Measurements from ENCODE around the gene GPR39. TPM values are rescaled to one million over a fixed set of nuclear protein-coding genes. Genes with fewer than 3 reads are reported as not detected.

GPR39 gene
- total RNA-seq, 1 experiment from 2014 or later, result 34.8 TPM

GRCh38 chr2:132669908-132670495 is 253.4 kb downstream of the GPR39 start, which contains the start of gene LYPD1:
Gene LYPD1, minus strand, starts transcription at chr2:132670205. Its CDS starts 273 bp downstream, at chr2:132669932.
- Histone ChIP-seq H3K9ac (ENCODE audit: low read length) (peak within 1 kb of the TSS; percentile 4; the same call in 1 of the 2 replicates), H3K9me2 (replicated peaks; ENCODE audit: low read length) (no peaks in the 10 kb centered on the region), H4K20me1 (ENCODE audit: low read length) (no peaks in the 10 kb centered on the region), H3K36me3 (ENCODE audit: low read depth, low read length) (no peaks in the 10 kb centered on the region), H3K9me3 (ENCODE audit: low read length) (no peaks in the 10 kb centered on the region), H3K79me2 (ENCODE audit: low read length) (no peaks in the 10 kb centered on the region), H3K4me2 (ENCODE audit: low read length) (peak within 1 kb of the TSS; percentile 98), H3K4me3 (ENCODE audit: low read length) (peak within 1 kb of the TSS; percentile 78), H3K4me1 (ENCODE audit: insufficient read depth, low read length) (peaks cover 24% of the 10 kb centered on the region), H2AFZ (ENCODE audit: low read length) (peak within 1 kb of the TSS; percentile 84), H3F3A (ENCODE audit: low read length, unreplicated experiment) (no peaks in the 10 kb centered on the region), H3K27ac (ENCODE audit: low read length) (peak within 1 kb of the TSS; percentile 13; the same call in 1 of the 2 replicates), H3K27me3 (ENCODE audit: low read length) (no peaks in the 10 kb centered on the region)
- peak; percentile 39 for ATAC-seq
- ChIA-PET POLR2A (ENCODE audit: unreplicated experiment) (interaction anchor here (0.5 to 0.7 kb wide), 2 partner anchors 123 to 316 kb away, joined by 3 to 9 read pairs; no protein-coding TSS in a partner anchor), CTCF (interaction anchor here (1.1 kb wide), 1 partner anchor 477 kb away, joined by 3 read pairs; no protein-coding TSS in a partner anchor)
- intact Hi-C loops (cut with micrococcal nuclease), result loop anchor here (1.0 to 10.0 kb wide), 10 partner anchors 123 to 1175 kb away; partner anchors contain the start of gene NCKAP5
- DNase-seq, result peak; percentile 45
- TF ChIP-seq EZH2phosphoT487 (IDR thresholded peaks at IDR 0.05; ENCODE audit: borderline replicate concordance, low read length) (no peak), EZH2 (IDR thresholded peaks at IDR 0.05; ENCODE audit: low read length, unreplicated experiment) (no peak), CTCF (conservative IDR thresholded peaks at IDR 0.05; ENCODE audit: low read depth, low read length) (no peak)
- no TSS peak for BruUV-seq (replicated peaks)

GRCh38 chr2:132670496-132671150 is 254.0 kb downstream of the GPR39 start:
- peak; percentile 54 for DNase-seq
- Histone ChIP-seq H2AFZ (ENCODE audit: low read length) (peak overlapping the region; percentile 84), H3K79me2 (ENCODE audit: low read length) (no peaks in the 10 kb centered on the region), H3K9me3 (ENCODE audit: low read length) (no peaks in the 10 kb centered on the region), H4K20me1 (ENCODE audit: low read length) (no peaks in the 10 kb centered on the region), H3K9me2 (replicated peaks; ENCODE audit: low read length) (no peaks in the 10 kb centered on the region), H3K27ac (ENCODE audit: low read length) (peak overlapping the region; percentile 13; the same call in 1 of the 2 replicates), H3K4me1 (ENCODE audit: insufficient read depth, low read length) (peaks cover 24% of the 10 kb centered on the region), H3K4me3 (ENCODE audit: low read length) (peak overlapping the region; percentile 78), H3K4me2 (ENCODE audit: low read length) (peak overlapping the region; percentile 98), H3K9ac (ENCODE audit: low read length) (no peak overlapping the region; the same call in 1 of the 2 replicates), H3F3A (ENCODE audit: low read length, unreplicated experiment) (no peaks in the 10 kb centered on the region), H3K27me3 (ENCODE audit: low read length) (no peaks in the 10 kb centered on the region), H3K36me3 (ENCODE audit: low read depth, low read length) (no peaks in the 10 kb centered on the region)
- CTCF ChIA-PET, result no interaction called here
- intact Hi-C loops (cut with micrococcal nuclease), result loop anchor here (1.0 to 10.0 kb wide), 10 partner anchors 124 to 1174 kb away; partner anchors contain the start of gene NCKAP5
- TF ChIP-seq EZH2phosphoT487 (IDR thresholded peaks at IDR 0.05; ENCODE audit: borderline replicate concordance, low read length) (no peak), CTCF (conservative IDR thresholded peaks at IDR 0.05; ENCODE audit: low read depth, low read length) (peak; percentile 26; the same call in 1 of the 2 replicates), EZH2 (IDR thresholded peaks at IDR 0.05; ENCODE audit: low read length, unreplicated experiment) (no peak)
- POLR2A ChIA-PET (ENCODE audit: unreplicated experiment), result no interaction called here
- BruUV-seq (replicated peaks), result no TSS peak
- ATAC-seq, result peak; percentile 61

Measured in PC-3 (cell line).